IPS DF 4.7 (cell line): Measurements from ENCODE around the gene INHA.

Source experiments
- DNase-seq: peaks from one replicate; pipeline ENCODE4 v3.0.0-alpha.2; 2013; ENCODE audit warnings: low spot score; ENCODE audit errors: extremely low read depth

The INHA gene

GRCh38 chr2:219540784-219541504, 31.2 kb upstream of the INHA start:
- DNase-seq, result no peak

GRCh38 chr2:219541611-219542180, 30.4 kb upstream of the INHA start:
- peak; percentile 87 for DNase-seq

DNA sequence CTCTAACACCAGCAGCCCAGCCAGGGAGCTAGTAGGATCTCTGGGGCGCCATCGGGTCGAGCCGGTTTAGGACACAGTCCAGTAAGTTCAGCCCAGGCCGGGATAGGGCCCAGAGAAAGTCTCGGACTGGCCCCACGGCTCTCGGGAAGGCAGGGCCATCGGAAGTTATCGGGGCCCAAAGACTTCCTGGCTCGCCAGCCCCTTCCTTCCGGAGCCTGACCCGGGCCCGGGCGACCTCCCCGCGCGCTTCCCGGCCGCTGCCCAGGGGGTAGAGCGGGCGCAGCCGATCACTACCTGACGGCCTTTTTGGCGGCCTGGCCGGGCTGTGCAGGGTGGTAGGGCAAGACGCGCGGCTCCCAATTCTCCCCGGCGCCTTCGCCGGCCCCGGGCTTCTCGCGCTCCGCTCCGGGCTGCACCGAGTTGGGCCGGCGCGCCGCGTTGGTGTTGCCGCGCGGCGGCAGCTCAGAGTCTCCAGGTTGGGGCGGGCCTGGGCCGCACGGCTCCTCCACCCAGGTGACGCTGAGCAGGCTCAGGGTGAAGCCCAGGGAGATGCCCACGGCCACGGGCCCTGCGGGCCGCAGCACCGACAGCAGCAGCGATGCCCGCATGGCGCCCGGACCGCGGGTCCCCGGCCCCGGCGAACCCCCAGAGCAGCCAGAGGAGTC, 29.0 kb upstream of the INHA start:
- DNase-seq, result no peak

DNA sequence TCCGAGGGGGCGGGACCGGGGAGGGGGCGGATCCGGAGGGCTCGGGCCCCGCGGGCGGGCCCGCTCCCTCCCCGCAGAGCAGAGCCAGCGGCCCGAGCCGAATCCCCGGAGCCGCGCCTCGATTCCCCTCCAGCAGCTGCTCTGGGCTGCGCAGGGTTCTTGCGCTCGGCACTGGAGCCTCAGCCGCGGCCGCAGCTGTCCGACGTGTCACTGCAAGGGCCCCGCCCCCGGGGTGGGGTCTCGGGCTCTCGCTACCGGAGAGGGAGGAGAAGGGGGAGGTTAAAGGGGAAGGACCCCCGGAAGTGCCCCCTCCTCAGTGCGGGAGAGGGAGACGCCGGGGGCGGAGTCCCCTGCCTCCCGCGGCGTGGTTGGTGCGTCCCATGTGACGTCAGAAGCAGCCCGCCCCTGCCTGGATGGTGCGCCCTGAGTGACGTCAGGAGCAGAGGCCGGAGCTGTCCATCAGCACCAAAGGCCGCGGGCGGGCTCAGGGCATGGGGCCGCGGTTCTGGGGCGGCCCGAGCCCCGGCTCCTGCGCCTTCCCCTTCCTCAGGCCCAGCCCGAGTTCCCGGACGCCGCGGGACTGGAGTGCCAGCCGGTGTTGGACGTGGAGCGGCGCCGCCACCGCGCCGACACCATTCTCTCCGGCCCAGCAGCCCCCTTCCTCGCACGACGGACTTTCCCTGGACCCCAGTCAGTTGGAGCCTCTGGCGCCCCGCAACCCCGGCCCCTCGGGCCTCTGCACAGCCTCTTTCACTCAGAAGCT, 28.3 kb upstream of the INHA start, which contains the start of the genes CHPF and TMEM198:
TSS of gene CHPF (minus strand) at position 214 of the 763 bp plus-strand sequence. CDS start 271 bp downstream, outside the sequence.
TSS of gene TMEM198 (plus strand) at position 433 of the 763 bp plus-strand sequence. CDS start 700 bp downstream, outside the sequence.
- peak; percentile 80 for DNase-seq

DNA sequence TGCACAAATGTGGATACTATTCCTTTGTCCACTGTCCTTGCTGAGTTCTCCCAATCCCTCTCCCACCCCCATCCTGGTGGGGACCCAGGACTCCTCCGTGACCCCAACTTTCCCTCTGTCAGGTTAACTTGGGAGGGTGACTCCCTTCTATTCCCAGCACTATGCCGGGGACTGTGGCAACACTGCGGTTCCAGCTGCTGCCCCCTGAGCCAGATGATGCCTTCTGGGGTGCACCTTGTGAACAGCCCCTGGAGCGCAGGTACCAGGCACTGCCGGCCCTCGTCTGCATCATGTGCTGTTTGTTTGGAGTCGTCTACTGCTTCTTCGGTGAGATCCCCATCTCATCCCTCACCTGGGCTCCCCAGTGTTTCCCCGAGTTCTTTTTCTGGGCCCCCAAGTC, 27.5 kb upstream of the INHA start:
- no peak for DNase-seq

DNA sequence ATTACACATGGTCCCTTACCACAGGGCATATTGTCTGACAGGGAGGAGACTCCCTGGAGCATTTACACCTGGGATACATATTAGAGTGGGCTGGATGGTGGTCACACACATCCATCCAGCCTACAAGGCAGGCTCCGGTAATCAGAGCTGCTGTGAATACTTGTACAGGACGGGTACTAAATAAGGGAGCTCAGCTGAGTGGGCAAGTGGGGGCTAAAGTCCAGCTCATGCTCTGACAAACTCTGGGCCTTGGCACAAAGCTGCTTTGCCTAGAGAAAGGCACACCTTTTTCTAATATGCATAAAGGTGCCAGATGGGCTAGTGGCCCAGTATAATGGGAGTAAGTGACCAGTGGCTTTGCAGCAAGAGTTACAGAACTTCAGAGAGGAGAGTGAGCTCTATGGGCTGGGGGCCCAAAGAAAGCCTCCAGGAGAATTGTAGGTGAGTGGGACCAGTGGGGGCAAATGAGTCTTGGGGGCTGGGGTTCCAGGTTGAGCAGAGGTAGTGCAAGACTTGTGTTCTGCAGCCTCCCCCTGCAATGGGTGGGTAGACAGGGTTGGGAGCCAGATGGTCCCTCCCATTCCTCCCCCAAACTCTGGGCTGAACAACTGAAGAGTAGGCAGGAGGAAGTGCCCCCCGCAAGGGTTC, 26.7 kb upstream of the INHA start:
- DNase-seq, result no peak

DNA sequence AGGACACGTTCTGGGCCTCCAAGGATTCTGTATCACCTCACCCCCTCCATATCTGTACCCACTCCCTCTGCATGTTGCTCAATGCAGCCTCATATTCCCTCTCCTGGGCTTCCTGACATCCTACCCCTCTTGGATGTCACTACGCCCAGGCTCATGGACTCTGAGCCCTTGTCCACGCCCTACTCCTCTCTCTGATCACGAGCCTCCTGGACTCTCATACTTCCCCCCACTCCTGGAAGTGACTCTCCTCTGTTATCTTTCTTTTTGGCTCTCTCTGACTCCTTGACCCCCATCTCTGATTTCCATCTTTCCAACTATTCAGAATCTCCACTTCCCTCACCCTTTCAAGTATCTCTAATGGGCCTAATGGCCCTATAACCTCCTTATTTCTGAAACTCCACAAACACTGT, 26.2 kb upstream of the INHA start:
- DNase-seq, result no peak

GRCh38 chr2:219547621-219548020, 24.5 kb upstream of the INHA start:
- DNase-seq, result no peak

DNA sequence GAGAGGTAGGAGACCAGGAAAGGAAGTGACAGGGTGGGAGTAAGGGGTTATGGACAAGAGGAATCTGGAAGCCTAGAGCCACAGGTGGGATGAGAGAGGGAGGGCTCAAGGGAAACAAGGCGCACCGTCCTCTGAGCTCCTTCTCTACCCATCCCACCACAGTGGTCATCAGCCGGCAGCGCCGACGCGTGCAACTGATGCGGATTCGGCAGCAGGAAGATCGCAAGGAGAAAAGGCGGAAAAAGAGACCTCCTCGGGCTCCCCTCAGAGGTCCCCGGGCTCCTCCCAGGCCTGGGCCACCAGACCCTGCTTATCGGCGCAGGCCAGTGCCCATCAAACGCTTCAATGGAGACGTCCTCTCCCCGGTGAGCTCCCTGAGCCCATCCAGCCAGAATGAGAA, 23.1 kb upstream of the INHA start:
- DNase-seq, result no peak

DNA sequence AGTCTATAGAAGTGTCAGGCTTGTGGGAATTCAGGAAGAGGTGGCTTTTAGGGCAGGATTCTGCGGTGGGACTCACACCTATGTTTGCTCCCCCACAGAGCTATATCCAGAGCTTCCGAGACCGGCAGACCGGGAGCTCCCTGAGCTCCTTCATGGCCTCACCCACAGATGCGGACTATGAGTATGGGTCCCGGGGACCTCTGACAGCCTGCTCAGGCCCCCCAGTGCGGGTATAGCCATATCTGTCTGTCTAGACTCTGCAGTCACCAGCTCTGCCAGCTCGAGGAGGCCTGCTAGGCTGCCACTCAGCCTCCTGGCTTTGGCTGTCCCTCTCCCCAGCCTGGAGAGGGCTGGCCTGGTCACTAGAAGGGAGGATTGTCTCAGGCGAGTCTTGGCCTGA, 22.5 kb upstream of the INHA start:
- DNase-seq, result no peak

DNA sequence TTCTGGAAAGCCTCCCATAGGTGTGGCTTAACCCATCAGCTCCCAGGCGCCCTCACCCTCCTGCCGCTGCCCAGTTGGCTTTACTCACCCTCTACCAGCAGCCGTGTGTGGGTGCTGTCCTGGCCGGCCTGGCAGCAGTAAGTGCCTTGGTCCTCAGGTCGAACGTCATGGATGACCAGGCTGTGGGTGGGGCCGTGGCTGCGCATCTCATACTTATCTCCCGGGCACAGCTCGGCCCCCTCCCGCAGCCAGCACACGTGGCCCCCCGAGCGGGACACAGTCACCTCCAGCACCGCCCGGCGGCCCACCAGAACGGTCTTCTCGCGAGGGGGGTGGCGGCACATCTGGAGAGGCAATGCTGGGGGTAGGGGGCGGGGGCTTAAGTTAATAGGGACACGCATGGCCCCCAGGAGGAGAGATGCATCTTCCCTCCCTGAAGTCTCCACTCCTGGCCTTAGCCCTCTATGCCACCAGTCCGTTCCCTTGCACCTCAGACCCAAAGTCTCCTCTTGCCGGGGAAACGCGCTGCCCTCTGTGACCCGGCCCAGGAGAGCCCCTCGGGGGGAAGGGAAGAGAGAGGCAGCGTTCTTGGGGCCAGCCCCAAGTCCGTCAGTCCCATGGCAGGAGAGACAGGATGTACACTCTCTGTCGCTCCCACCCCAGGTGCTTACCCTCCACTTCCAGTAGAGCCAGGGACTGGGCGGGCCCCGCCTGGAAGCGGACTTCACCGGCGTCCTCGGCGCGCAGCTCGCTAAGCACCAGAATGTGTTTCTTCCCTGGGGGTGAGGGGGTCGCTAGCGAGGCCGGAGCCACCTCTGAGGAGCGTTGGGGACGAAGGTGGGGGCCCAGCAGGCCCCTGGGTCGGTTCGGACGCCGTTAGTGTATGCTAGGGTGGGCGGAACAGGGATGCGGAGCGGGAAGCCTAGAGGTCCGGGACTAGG, 20.4 kb upstream of the INHA start:
- DNase-seq, result no peak

- no peak for DNase-seq
These were observed 19.5 kb upstream of the INHA start for GRCh38 chr2:219552382-219553167.

- no peak for DNase-seq
These were observed 19.0 kb upstream of the INHA start for GRCh38 chr2:219553168-219553417.

DNA sequence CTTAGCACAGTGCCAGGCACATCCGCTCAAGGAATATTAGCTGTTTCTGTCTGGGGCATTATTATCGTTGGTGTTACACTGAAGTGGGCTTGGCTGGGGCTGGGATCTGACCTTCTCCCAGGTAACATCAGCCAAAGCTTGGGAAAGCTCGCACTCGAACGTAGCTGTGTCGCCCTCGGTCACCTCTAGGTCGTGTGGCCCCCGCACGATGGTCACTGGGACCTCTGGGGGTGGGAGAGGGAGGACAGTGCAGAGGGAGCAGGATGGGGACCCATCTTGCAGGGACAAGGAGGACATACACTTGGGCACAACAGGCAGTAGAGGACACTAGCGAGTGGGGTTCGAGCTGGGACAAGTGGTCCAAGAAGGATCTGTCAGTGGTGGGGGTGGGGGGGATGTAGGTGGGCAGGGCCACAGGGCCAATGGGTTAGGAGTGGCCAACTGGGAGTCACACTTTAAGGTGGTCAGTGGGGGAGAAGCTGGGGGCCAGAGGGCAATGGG, 18.6 kb upstream of the INHA start:
- DNase-seq, result no peak

GRCh38 chr2:219554350-219554749, 17.8 kb upstream of the INHA start:
- no peak for DNase-seq

- DNase-seq, result no peak
These were observed 16.2 kb upstream of the INHA start for GRCh38 chr2:219555956-219556355.

- DNase-seq, result no peak
These were observed 15.7 kb upstream of the INHA start for GRCh38 chr2:219556413-219556812.

GRCh38 chr2:219557320-219557719, 14.8 kb upstream of the INHA start:
- no peak for DNase-seq
